ENCODE results near the gene IRX6.

GRCh38 chr16:55302635-55303034, 21.4 kb upstream of the IRX6 start:
- no peak for TF ChIP-seq CTCF (IDR thresholded peaks at IDR 0.05)
- no peak for TF ChIP-seq MAX (CRISPR knock-in tag; IDR thresholded peaks at IDR 0.05)
- TF ChIP-seq HMGXB4 (CRISPR knock-in tag; IDR thresholded peaks at IDR 0.05) = no peak
- peak; percentile 73; the same call in 1 of the 2 replicates for TF ChIP-seq USF1 (CRISPR knock-in tag; IDR thresholded peaks at IDR 0.05)
- TF ChIP-seq NFE2L1 (CRISPR knock-in tag; IDR thresholded peaks at IDR 0.05) = no peak

All from WTC11 (cell line).